Stimulated activated CD8-positive, alpha-beta memory T cell treated with anti-CD3 and anti-CD28 coated beads, Interleukin-7, amount 100 ng/mL, for 4 hours (primary cell): ENCODE data around the gene RABGAP1L.
"Not testable (repeated sequence)": the region's sequence is repeated elsewhere in the genome, so short reads cannot be mapped to it uniquely, and the experiment has no call there.

Experiments
- DNase-seq, 2 donors: peaks; one replicate each; pipeline ENCODE4 v3.0.0-alpha.2; 2020; ENCODE audit warnings: low read depth in 2 of 2

Gene RABGAP1L

DNA sequence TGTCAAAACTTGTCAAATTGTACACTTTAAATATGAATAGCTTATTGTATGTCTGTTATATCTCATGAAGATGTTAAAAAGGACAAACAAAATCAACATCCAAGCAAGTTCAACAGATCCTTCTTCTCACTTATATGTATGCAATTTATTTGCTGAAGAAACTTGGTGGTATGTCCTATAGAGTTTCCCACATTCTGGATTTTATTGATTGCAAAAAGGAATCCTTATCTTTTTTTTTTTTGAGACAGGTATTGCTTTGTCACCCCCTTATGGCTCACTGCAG lies 5.6 kb upstream of the RABGAP1L start:
- no peak for DNase-seq

- no peak for DNase-seq
Observed at GRCh38 chr1:174156437-174156836, 2.9 kb upstream of the RABGAP1L start.

- no peak for DNase-seq
Observed at GRCh38 chr1:174157157-174157806, 2.0 kb upstream of the RABGAP1L start.

DNA sequence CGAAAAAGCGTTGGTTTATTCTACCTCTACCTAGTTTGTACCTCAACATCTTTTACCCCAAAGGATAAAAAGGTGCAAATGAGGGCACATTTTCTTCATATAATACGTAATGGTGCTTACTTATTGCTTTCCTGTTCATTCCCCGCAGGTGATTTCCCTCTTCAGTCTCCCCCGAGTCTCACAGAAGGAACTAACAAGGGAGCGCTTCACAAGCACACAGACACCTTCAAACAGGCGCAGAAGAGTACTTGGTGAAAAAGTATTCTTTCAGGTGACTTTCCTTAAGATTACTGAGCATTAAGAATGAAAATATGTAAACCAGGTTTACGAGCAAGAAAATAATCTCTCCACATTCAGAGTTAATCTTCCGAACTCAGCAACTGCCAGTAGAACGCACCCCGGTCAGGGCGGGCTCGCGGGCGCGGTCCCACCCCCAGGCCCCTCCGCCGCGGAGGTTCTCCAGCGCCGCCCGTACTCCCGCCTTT lies 511 bp upstream of the RABGAP1L start:
- no peak for DNase-seq

DNA sequence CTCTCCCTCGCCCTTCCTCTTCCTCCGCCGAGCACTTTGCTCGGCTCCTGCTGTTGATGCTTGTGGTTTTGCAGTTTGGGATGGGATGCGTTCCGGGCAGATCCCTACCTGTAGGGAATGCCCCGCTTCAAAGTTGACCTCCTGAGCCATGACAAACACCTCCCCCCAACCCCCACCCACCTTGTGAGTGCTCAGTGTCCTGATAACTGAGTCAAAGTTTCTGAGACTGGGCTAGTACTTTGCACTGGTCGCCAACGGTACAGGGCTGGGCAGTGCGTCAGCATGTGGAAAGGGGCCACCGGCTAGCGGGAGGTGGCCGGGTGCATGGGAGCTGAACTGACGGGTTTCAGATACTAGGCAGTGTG lies 771 bp downstream of the RABGAP1L start:
- DNase-seq: no peak

DNA sequence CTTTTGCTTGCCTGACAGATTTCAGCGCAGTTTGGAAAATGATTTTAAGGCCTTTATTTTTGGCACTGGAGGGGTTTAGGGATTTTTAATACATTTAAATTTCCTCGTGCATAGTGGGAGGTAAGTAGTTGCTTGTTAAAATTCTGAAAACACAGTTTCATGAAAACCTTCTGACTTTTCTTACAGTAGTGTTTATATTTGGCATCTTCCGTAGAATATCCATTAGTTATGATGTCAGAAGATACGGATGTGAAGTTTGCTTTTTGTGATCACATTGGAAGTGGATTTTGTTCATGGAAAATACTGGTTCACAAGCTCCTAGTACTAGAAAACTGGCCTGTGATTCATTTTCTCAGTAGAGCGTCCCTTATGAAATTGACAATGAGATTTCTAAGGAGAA lies 1.3 kb downstream of the RABGAP1L start:
- DNase-seq: no peak

DNA sequence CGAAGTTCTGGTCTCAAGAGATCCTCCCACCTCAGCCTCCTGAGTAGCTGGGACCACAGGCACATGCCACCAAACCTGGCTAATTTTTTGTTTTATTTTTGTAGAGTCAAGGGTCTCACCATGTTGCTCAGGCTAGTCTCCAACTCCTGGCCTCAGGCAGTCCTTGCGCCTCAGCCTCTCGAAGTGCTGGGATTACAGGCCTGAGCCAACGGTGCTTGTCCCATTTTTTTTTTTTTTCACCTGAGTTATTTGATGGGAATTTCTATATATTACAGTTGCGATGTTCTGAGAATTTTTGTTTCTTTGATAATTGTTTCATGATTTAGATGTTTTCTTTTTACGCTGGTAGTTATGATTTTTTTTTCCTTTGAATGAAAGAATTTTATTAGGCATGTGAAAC lies 2.5 kb downstream of the RABGAP1L start:
- no peak for DNase-seq

GRCh38 chr1:174164826-174165225 lies 5.5 kb downstream of the RABGAP1L start:
- DNase-seq: no peak

GRCh38 chr1:174165471-174166137 lies 6.3 kb downstream of the RABGAP1L start:
- no peak for DNase-seq

DNA sequence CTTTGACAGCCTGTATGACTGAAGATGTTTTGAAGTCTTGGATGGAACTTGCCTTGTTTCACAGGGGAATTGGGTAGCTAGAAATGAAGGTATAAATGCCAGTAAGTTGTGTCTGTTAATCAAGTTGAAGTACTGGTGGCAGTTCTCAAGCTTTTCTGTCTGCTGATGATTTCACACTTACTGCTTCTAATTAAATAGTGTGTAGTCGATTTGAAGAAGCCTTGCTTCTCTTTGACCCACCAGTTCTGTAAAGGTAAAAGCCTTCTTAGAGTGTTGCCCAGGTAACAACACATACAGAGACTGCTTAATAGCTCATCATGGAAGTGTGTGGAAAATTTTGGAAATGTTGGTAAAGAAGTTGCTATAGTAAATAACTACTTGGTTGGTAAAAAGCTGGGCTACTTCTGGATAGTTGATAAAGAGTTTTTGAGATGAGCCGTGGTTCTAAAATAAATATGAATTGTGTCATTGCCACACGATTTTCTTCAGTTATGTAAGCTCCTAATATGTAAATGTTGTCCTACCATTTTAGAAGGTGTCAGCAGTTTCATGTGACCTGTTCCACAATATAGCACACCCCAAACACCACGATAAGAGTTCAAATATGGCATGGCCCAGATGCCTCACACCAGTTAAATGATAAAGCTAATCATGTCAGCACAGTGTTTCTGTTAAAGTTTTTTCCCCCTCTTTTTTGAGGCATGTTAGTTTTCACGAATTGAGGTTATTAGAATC lies 7.4 kb downstream of the RABGAP1L start:
- DNase-seq: no peak

- no peak for DNase-seq
Observed at GRCh38 chr1:174167265-174167803, 8.0 kb downstream of the RABGAP1L start.

DNA sequence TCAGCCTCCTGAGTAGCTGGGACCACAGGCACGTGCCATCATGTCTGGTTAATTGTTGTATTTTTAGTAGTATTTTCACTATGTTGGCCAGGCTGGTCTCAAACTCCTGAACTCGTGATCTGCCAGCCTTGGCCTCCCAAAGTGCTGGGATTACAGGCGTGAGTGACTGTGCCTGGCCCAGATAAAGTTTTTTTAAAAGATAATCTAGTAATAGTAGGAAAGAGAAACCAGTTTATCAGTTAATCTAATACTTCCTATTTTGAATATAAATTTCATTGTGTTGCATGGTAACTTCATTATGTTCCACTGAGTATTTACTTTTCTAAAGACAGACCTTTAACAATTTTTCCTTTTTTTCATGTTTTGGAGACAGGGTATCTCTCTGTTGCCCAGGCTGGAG lies 10.0 kb downstream of the RABGAP1L start:
- no peak for DNase-seq

GRCh38 chr1:174171073-174171472 lies 11.8 kb downstream of the RABGAP1L start:
- no peak for DNase-seq

- DNase-seq: no peak
Observed at GRCh38 chr1:174174461-174175329, 15.4 kb downstream of the RABGAP1L start.

GRCh38 chr1:174178459-174178858 lies 19.1 kb downstream of the RABGAP1L start:
- not testable (repeated sequence) for DNase-seq

DNA sequence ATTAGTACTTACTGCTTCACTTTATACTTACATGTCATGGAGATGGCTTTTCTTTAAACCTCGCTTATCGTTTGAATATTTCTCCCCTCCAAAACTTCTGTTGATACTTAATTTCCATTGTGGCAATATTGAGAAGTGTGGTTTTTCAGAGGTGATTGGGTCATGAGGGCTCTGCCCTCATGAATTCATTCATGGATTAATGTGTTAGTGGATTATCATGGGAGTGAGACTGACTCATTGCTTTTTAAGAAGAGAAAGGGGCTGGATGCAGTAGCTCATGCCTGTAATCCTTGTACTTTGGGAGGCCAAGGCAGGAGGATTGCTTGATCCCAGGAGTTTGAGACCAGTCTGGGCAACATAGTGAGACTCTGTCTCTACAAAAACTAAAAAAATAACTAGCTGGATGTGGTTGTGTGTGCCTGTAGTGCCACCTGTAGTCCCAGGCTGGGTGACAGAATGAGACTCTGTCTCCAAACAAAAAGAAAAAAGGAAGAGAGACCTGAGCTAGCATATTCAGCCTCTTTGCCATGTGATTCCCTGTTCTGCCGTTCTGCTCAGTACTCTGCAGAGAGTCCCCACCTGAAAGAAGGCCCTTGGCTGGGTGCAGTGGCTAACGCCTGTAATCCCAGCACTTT lies 30.2 kb downstream of the RABGAP1L start:
- no peak for DNase-seq

DNA sequence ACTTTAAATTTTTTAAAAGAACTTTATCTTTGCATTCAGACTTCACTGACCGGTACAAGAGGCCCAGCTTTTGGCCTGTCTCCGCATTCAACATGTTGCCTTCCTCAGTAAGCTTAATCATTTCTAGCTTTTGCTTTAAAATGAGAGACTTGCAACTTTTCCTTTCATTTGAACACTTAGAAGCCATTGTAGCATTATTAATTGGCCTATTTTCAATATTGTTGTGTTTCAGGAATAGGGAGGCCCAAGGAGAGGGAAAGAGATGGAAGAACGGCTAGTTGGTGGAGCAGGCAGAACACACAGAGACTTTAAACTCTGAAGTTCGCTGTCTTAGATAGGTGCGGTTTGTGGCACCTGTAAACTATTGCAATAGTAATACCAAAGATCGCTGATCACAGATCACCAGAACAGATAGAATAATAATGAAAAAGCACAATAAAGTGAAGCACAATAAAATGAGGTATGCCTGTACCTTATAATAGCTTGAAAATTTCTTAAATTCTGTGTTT lies 31.4 kb downstream of the RABGAP1L start:
- DNase-seq: no peak

GRCh38 chr1:174191349-174191862 lies 32.1 kb downstream of the RABGAP1L start:
- DNase-seq: no peak

- DNase-seq: no peak
Observed at GRCh38 chr1:174194461-174194860, 35.1 kb downstream of the RABGAP1L start.

DNA sequence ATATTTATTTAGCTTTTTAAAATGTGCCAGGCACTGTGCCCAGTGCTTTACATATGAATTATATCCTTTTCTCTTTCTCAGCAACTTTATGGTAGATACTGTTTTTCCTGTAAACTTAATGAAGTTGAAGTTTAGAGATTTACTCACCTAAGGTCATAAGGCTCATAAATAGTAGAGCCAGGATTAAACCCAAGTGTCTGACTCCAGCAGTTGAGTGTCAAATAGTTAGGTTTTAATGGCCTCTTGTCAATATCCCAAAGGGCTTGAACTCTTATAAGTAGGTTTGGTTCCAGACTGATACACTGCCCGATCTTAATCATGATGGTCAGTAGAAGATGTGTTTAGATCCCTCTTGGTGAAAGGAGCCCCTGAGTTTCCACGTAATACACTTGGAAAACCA lies 37.8 kb downstream of the RABGAP1L start:
- DNase-seq: no peak

DNA sequence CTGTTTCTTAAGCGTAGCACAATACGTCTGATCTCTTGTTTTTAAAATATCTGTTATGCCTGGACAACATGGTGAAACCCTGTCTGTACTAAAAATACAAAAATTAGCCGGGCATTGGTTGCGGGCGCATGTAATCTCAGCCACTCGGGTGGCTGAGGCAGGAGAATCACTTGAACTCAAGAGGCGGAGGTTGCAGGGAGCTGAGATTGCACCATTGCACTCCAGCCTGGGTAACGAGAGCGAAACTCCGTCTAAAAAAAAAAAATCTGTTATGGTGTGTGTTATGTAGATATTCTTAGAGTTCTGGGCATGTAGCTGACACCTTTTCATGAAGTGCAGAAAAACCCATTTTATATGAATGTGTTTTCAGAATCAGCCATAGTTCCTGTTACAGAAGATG lies 38.2 kb downstream of the RABGAP1L start:
- no peak for DNase-seq
